ENCODE measurements around the gene KCTD13.
A peak's percentile ranks its signal among the peaks of the same experiment; 100 is the strongest.
"Not testable (repeated sequence)": the region's sequence is repeated elsewhere in the genome, so short reads cannot be mapped to it uniquely, and the experiment has no call there.

Gene KCTD13

DNA sequence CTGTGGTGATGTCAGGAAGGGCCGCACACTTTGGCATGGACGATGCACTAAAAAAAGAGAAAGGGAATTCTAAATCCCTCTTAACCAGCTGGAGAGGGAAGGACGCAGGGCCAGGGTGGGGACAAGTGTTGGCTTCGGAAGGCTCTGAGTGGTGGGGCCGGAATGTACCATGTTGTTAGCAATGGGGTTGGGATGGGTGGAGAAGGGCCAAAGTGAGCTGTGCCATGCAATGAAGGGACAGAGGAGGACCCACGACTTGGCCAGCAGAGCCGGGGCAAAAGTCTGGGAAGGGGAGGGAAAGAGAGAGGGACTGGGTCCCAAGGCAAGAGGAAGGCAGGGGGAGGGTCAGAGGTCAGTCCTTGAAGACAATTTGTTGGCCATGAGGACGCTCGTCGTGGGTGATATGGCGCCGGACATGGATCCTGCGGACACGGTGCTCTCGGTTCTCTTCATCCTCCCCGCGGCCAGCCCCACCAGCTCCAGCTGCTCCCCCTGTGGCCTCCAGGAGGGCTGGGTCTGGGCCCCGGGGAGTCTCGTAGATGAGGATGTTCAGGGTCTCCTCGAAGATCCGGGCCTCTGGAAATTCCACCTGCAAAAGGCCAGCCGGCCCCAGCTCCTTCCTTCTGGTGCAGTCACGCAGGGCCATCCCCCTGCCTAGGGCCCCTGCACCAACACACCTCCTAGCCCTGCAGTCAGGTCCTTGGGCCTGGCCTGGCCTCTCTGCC lies 19.3 kb downstream of the KCTD13 start:
- DNase-seq, result no peak

GRCh38 chr16:29905668-29906067 lies 20.4 kb downstream of the KCTD13 start:
- no peak for DNase-seq

- DNase-seq, result no peak
Observed at GRCh38 chr16:29904947-29905346, 21.1 kb downstream of the KCTD13 start.

GRCh38 chr16:29903590-29903989 lies 22.4 kb downstream of the KCTD13 start:
- DNase-seq, result no peak

DNA sequence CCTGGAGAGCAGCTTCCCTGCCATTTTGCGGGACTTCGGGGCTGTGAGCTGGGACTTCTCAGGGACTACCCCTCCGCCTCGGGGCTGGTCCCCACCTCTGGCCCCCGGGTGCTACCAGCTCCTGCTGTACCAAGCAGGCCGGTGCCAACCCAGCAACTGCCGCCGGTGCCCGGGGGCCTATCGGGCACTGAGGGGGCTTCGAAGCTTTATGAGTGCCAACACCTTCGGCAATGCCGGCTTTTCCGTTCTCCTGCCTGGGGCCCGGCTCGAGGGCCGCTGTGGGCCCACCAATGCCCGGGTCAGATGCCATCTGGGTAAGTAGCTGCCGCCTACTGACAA lies 24.4 kb downstream of the KCTD13 start:
- no peak for DNase-seq

DNA sequence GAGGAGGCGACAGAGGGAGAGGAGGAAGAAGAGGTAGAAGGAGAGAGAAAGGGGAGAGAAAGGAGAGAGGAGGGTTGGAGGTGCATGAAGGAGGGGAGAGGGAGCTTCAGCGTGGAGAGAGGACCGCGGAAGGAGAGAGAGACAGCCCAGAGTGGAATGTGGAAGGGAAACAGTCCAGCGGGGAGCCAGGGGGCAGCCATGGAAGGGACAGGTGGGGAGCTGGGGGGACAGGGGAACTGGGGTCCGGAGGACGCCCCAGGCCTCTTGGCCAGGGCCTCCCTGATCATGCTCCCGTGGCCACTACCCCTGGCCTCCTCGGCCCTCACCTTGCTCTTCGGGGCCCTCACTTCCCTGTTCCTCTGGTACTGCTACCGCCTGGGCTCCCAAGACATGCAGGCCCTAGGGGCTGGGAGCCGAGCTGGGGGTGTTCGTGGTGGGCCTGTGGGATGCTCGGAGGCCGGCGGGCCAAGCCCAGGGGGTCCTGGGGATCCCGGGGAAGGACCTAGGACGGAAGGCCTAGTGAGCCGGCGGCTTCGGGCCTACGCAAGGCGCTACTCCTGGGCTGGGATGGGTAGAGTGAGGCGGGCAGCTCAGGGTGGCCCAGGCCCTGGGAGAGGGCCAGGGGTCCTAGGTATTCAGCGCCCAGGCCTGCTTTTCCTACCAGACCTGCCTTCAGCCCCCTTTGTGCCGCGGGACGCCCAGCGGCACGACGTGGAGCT lies 25.0 kb downstream of the KCTD13 start:
- no peak for DNase-seq

- DNase-seq, result peak; percentile 50
Observed at GRCh38 chr16:29900102-29900887, 25.7 kb downstream of the KCTD13 start, which contains the start of gene ASPHD1. Gene ASPHD1 (plus strand): TSS chr16:29900488. CDS start chr16:29900972, 484 bp downstream.

DNA sequence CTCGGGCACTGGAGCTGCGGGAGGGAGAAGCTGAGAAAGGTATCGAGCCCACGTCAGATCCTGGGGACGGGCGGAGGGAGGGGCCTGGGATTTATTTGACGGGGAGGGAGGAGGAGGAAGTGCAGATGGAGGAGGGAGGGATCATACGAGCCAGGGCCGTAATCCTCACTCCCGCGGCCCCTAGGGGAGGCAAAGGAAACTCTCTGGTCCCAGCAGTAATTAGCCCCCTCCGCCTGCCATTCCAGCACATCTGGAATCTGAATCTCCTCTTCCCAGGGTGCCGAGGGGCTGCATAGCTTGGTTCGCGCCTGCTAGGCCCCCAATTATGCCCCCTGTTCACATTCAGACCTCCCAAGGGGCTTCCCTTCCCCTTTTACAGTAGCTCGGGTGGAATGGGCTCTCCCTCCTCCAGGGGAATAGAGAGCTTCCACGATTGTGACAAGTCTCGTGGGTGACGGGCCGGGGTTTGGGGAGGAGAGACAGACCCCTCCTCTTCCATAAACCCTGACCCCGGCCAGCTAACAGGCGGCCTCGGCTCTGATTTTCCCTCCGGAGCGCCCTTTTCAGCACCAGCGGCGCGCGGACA lies 26.4 kb downstream of the KCTD13 start, which contains the start of gene SEZ6L2:
SEZ6L2 (minus strand) TSS at position 35 of the 586 bp plus-strand sequence. CDS start 531 bp downstream, outside the sequence.
- no peak for DNase-seq

- DNase-seq, result no peak
Observed at GRCh38 chr16:29898804-29899515, 27.1 kb downstream of the KCTD13 start.

GRCh38 chr16:29898135-29898803 lies 27.8 kb downstream of the KCTD13 start:
- DNase-seq, result no peak

DNA sequence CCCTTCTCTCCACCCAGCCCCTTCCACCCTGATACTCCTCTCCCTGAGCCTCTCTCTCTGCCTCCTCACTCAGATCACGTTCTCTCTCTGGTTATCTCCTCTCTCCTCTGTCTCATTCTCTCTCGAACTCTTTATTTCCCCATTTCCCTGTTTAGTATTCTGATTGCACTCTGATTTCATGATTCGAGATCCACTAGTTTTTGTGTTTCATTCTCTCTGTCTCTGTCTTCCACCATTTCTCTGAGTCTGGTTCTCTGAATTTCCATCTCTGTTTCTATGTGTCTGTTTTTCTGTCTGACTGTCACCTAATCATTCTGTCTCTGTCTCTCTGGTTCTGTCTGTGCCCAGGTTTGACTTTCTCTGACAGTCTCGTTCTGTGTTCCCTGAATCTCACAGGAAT lies 28.7 kb downstream of the KCTD13 start:
- no peak for DNase-seq

- DNase-seq, result no peak
Observed at GRCh38 chr16:29896841-29897240, 29.2 kb downstream of the KCTD13 start.

- DNase-seq, result no peak
Observed at GRCh38 chr16:29894352-29894751, 31.7 kb downstream of the KCTD13 start.

DNA sequence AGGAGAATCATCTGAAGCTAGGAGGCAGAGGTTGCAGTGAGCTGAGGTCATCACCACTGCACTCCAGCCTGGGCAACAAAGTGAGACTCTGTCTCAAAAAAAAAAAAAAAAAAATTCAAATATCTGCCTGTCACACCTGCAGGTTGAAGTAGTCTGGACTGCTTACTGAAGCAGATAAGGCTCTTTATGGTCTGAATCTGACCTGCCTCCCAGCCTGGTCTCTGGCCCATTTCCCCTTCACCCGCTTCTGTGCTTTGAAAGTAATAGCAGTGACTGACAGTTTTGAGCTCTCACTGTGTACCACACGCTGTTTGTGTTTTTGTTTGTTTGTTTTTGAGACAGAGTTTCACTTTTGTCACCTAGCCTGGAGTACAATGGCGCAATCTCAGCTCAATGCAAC lies 32.5 kb downstream of the KCTD13 start:
- DNase-seq, result no peak

GRCh38 chr16:29892458-29892813 lies 33.6 kb downstream of the KCTD13 start:
- DNase-seq, result no peak

- no peak for DNase-seq
Observed at GRCh38 chr16:29891525-29892457, 34.2 kb downstream of the KCTD13 start.

DNA sequence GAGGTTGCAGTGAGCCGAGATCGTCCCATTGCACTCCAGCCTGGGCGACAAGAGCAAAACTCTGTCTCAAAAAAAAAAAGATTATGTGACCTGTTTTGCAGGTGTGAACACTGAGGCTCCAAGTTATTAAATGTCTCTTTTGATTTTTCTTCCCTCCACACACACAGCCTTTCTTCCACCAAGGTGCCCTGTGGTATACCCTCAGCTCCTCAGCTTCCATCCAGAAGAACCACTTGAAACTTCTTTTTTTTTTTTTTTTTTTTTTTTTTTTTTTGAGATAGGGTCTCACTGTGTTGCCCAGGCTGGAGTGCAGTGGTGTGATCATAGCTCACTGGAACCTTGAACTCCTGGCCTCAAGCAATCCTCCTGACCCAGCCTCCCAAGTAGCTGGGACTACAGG lies 36.7 kb downstream of the KCTD13 start:
- not testable (repeated sequence) for DNase-seq

GRCh38 chr16:29883987-29884386 lies 42.0 kb downstream of the KCTD13 start:
- DNase-seq, result no peak

GRCh38 chr16:29881050-29881449 lies 45.0 kb downstream of the KCTD13 start:
- no peak for DNase-seq

GRCh38 chr16:29878172-29878571 lies 47.9 kb downstream of the KCTD13 start:
- no peak for DNase-seq
